HepG2 (cell line): ENCODE data around the gene TMX1. TPM values are rescaled to one million over a fixed set of nuclear protein-coding genes. Genes with fewer than 3 reads are reported as not detected.

Experiments used
- ATAC-seq: fragments of 200-7000 bp; cut with Tn5 transposase; 3 replicates; pipeline ENCODE4 v1.9.1; 2020; ENCODE audit warnings: mild to moderate bottlenecking, moderate library complexity
- BruUV-seq: library from RNA; stranded (reverse); fragments of 400-500 nt; replicated peaks from 2 replicates; lab custom pipeline; 2021; lab: Mats Ljungman, UMichigan
- CTCF ChIA-PET: fragments of 300-600 bp; formaldehyde crosslinking; extraction: SDS; loops from one replicate; lab custom pipeline; 2021; ENCODE audit warnings: low total read pairs, inconsistent platforms, low intra/inter-chr PET ratio; lab: Yijun Ruan, JAX
- POLR2A ChIA-PET: fragments of 350-600 bp; sonication (Branson Sonifier 250); formaldehyde crosslinking; loops from one replicate; lab custom pipeline; 2020; ENCODE audit warnings: antibody characterized with exemption, inconsistent platforms; lab: Yijun Ruan, JAX
- DNase-seq: peaks from one replicate; pipeline ENCODE4 v3.0.0-alpha.2; 2015; ENCODE audit warnings: low spot score
- FAIRE-seq: peaks from 3 replicates; lab custom pipeline; 2011; peaks lifted over from hg19 to GRCh38; lab: Jason Lieb, UNC
- H2AFZ ChIP-seq: one replicate; pipeline ENCODE4 v1.6.1; 2011; ENCODE audit warnings: low read length, inconsistent platforms
- H3K27ac ChIP-seq: fragments of 300-600 bp; 3 replicates; pipeline ENCODE4 v1.8.0; 2011; ENCODE audit warnings: mixed run types, mild to moderate bottlenecking, mixed read lengths, low read length, inconsistent platforms; ENCODE audit not compliant: insufficient read depth; ENCODE audit errors: extremely low read length
- H3K27me3 ChIP-seq, 2 experiments: fragments of 200-600 bp in 1 of 2; 2 replicates in 1 of 2; 3 replicates in 1 of 2; pipeline versions ENCODE4 v1.6.0 to v1.8.0; 2011; ENCODE audit warnings: low read length in 2 of 2, mild to moderate bottlenecking in 2 of 2, moderate library complexity in 2 of 2, inconsistent platforms in 1 of 2; ENCODE audit not compliant: insufficient read depth in 2 of 2, control insufficient read depth in 1 of 2
- H3K36me3 ChIP-seq, 2 experiments: fragments of 200-600 bp in 1 of 2; replicated peaks in 1 of 2; 2 replicates in 1 of 2; 3 replicates in 1 of 2; pipeline versions ENCODE4 v1.5.1 to v1.8.0; 2011; ENCODE audit warnings: low read length in 2 of 2, inconsistent platforms in 1 of 2; ENCODE audit not compliant: insufficient read depth in 2 of 2, control insufficient read depth in 1 of 2
- H3K4me1 ChIP-seq: 2 replicates; pipeline ENCODE4 v1.5.1; 2012; ENCODE audit warnings: low read length, inconsistent platforms; ENCODE audit not compliant: insufficient read depth
- H3K4me2 ChIP-seq: 2 replicates; pipeline ENCODE4 v1.6.0; 2011; ENCODE audit warnings: low read depth, low read length, inconsistent platforms
- H3K4me3 ChIP-seq, 3 experiments: fragments of 200-600 bp in 1 of 3; sonication (generic), shearing (Covaris generic) in 1 of 3; replicated peaks in 1 of 3; 2 replicates each; pipeline ENCODE4 v1.5.1; 2011 to 2016; ENCODE audit warnings: low read length in 3 of 3, inconsistent platforms in 2 of 3, low read depth in 2 of 3, mild to moderate bottlenecking in 2 of 3, control low read depth in 1 of 3, mixed read lengths in 1 of 3; ENCODE audit not compliant: insufficient read depth in 1 of 3
- H3K79me2 ChIP-seq: one replicate; pipeline ENCODE4 v1.6.1; 2011; ENCODE audit warnings: low read length, inconsistent platforms; ENCODE audit not compliant: insufficient read depth
- H3K9ac ChIP-seq: 2 replicates; pipeline ENCODE4 v1.6.0; 2011; ENCODE audit warnings: mild to moderate bottlenecking, low read depth, low read length, inconsistent platforms; ENCODE audit not compliant: insufficient read depth
- H3K9me3 ChIP-seq: 2 replicates; pipeline ENCODE4 v1.5.1; 2012; ENCODE audit warnings: mild to moderate bottlenecking, low read length
- H4K20me1 ChIP-seq: 2 replicates; pipeline ENCODE4 v1.6.0; 2011; ENCODE audit warnings: inconsistent platforms, mild to moderate bottlenecking, low read length, moderate library complexity; ENCODE audit not compliant: insufficient read depth
- ATF4 ChIP-seq, 2 experiments: fragments of 450-650 bp in 1 of 2; sonication (generic) in 1 of 2; formaldehyde crosslinking; IDR thresholded peaks; 2 replicates each; pipeline versions ENCODE4 v1.5.0 to v1.8.0; 2020 to 2022; ENCODE audit warnings: mild to moderate bottlenecking in 1 of 2, missing genetic modification reagents in 1 of 2
- CCDC6 ChIP-seq: sonication (generic); formaldehyde crosslinking; IDR thresholded peaks from 2 replicates; pipeline ENCODE4 v1.8.1; 2022; ENCODE audit warnings: mild to moderate bottlenecking, missing genetic modification reagents, moderate library complexity
- FOXO4 ChIP-seq: sonication (generic); formaldehyde crosslinking; conservative IDR thresholded peaks from 2 replicates; pipeline ENCODE4 v1.8.1; 2023; ENCODE audit warnings: missing genetic modification reagents
- GFI1 ChIP-seq: sonication (generic); formaldehyde crosslinking; IDR thresholded peaks from 2 replicates; pipeline ENCODE4 v1.5.0; 2020; ENCODE audit warnings: missing genetic modification reagents, mild to moderate bottlenecking, borderline replicate concordance
- IKZF1 ChIP-seq: fragments of 450-650 bp; IDR thresholded peaks from 2 replicates; pipeline ENCODE4 v1.7.1; 2016
- KDM4B ChIP-seq: sonication (generic); formaldehyde crosslinking; IDR thresholded peaks from 2 replicates; pipeline ENCODE4 v1.4.0; 2020; ENCODE audit warnings: missing genetic modification reagents
- LRRFIP1 ChIP-seq: sonication (generic); formaldehyde crosslinking; conservative IDR thresholded peaks from 2 replicates; pipeline ENCODE4 v1.4.0; 2020; ENCODE audit warnings: missing genetic modification reagents
- MLX ChIP-seq: IDR thresholded peaks from 2 replicates; pipeline ENCODE4 v1.6.1; 2016
- PHF5A ChIP-seq: IDR thresholded peaks from one replicate; pipeline ENCODE4 v1.6.1; 2018; ENCODE audit warnings: low read depth, missing genetic modification reagents; ENCODE audit not compliant: unreplicated experiment
- ZBTB21 ChIP-seq: sonication (generic); formaldehyde crosslinking; IDR thresholded peaks from 2 replicates; pipeline ENCODE4 v1.4.0; 2020; ENCODE audit warnings: missing genetic modification reagents
- ZNF33A ChIP-seq: sonication (generic); formaldehyde crosslinking; IDR thresholded peaks from 2 replicates; pipeline ENCODE4 v1.5.1; 2020; ENCODE audit warnings: missing genetic modification reagents, mild to moderate bottlenecking, moderate library complexity, borderline replicate concordance
- ZNF564 ChIP-seq: sonication (generic); formaldehyde crosslinking; IDR thresholded peaks from 2 replicates; pipeline ENCODE4 v1.8.1; 2023; ENCODE audit warnings: mild to moderate bottlenecking, missing genetic modification reagents
- ZNF740 ChIP-seq: sonication (generic); formaldehyde crosslinking; IDR thresholded peaks from 2 replicates; pipeline ENCODE4 v1.4.0; 2020; ENCODE audit warnings: missing genetic modification reagents
- ZNF850 ChIP-seq: sonication (generic); formaldehyde crosslinking; conservative IDR thresholded peaks from 2 replicates; pipeline ENCODE4 v1.9.0; 2021; ENCODE audit warnings: mild to moderate bottlenecking, missing genetic modification reagents
- WGBS: methylation state at CpG from one replicate; pipeline ENCODE4 v1.1.6; 2017; ENCODE audit warnings: low lambda C conversion rate; 5-methylcytosine and 5-hydroxymethylcytosine counted together
- in situ Hi-C: cut with HindIII; loops from 2 replicates; pipeline ENCODE4 v1.10.0; 2017; ENCODE audit warnings: low pct_unique_long_range_greater_than_20kb; ENCODE audit not compliant: extremely low pct_ligation_motif_present
- intact Hi-C: fragments of 100-400 bp; cut with micrococcal nuclease; formaldehyde crosslinking; loops from one replicate; pipeline ENCODE4 v1.10.0; 2022; ENCODE audit not compliant: unreplicated experiment
- polyA plus RNA-seq, 8 experiments: library from polyadenylated mRNA; depleted of rRNA in 3 of 8; stranded (reverse) in 7 of 8; unstranded in 1 of 8; fragments of >200 nt; fragmentation: Illumina TruSeq in 4 of 8; extraction: Trizol in 4 of 8; gene quantifications; 2 replicates each; pipeline versions ENCODE4 v1.2.1 to v1.2.3, GENCODE V29; 2011 to 2016; ENCODE audit warnings: low read depth in 4 of 8, missing spikeins in 1 of 8, mixed read lengths in 1 of 8; ENCODE audit not compliant: insufficient read depth in 1 of 8
- total RNA-seq, 5 experiments: library from RNA; depleted of rRNA; stranded (reverse); fragments of >200 nt; fragmentation: Illumina TruSeq; extraction: Trizol; gene quantifications; 2 replicates each; pipeline ENCODE4 v1.2.3, GENCODE V29; 2016; ENCODE audit warnings: low read depth in 1 of 5

TMX1 gene
- total and polyA plus RNA-seq, 2 of the 13 experiments (the other 11 are each of a cell fraction or from before 2014, with no cell fraction given) = 23.0 to 56.8 TPM

GRCh38 chr14:51203881-51204280, 36.2 kb upstream of the TMX1 start:
- ChIA-PET POLR2A (no interaction called here), CTCF (no interaction called here)
- no CpG with 5 or more reads among the region's 3 CpGs for WGBS
- Histone ChIP-seq H3K4me2 (no peak overlapping the region), H3K36me3 (no peaks in the 10 kb centered on the region), H3K79me2 (no peaks in the 10 kb centered on the region), H3K9me3 (no peaks in the 10 kb centered on the region), H2AFZ (no peak overlapping the region), H3K27me3 (no peaks in the 10 kb centered on the region), H3K9ac (no peak overlapping the region), H4K20me1 (no peaks in the 10 kb centered on the region), H3K4me3 (no peak overlapping the region), H3K27ac (no peak overlapping the region), H3K4me1 (no peaks in the 10 kb centered on the region)
- DNase-seq (no peak), FAIRE-seq (no peak), ATAC-seq (no peak)
- in situ Hi-C loops = no loop called here
- intact Hi-C loops = no loop called here
- no peak for TF ChIP-seq FOXO4 (CRISPR knock-in tag)
- no TSS peak for BruUV-seq

- H3K4me2 ChIP-seq = no peak overlapping the region
- no peaks in the 10 kb centered on the region for H3K4me1 ChIP-seq
- intact Hi-C loops (no loop called here), in situ Hi-C loops (no loop called here)
- H3K9me3 ChIP-seq = no peaks in the 10 kb centered on the region
- no peak overlapping the region for H3K27ac ChIP-seq
- H4K20me1 ChIP-seq = no peaks in the 10 kb centered on the region
- H3K79me2 ChIP-seq = no peaks in the 10 kb centered on the region
- POLR2A ChIA-PET = no interaction called here
- no peak overlapping the region for H2AFZ ChIP-seq
- no TSS peak for BruUV-seq
- FAIRE-seq = no peak
- WGBS = 37% methylated on average over 5 of the region's 6 CpGs
- H3K9ac ChIP-seq = no peak overlapping the region
- DNase-seq = no peak
- no peaks in the 10 kb centered on the region for H3K27me3 ChIP-seq
- ATAC-seq = no peak
- CTCF ChIA-PET = no interaction called here
- H3K4me3 ChIP-seq = no peak overlapping the region
- H3K36me3 ChIP-seq = no peaks in the 10 kb centered on the region
- no peak for TF ChIP-seq PHF5A
- TF ChIP-seq CCDC6 (CRISPR knock-in tag) = no peak
- no peak for TF ChIP-seq IKZF1
- no peak for TF ChIP-seq MLX (CRISPR knock-in tag)
- TF ChIP-seq KDM4B (CRISPR knock-in tag) = no peak
- TF ChIP-seq GFI1 (CRISPR knock-in tag) = no peak
- no peak for TF ChIP-seq ZNF850 (CRISPR knock-in tag)
- no peak for TF ChIP-seq ZNF740
- TF ChIP-seq ATF4 (CRISPR knock-in tag; IDR thresholded peaks at IDR 0.05) = no peak
- TF ChIP-seq ZNF564 = no peak
- no peak for TF ChIP-seq ZNF33A (CRISPR knock-in tag)
- no peak for TF ChIP-seq ZBTB21 (CRISPR knock-in tag)
- no peak for TF ChIP-seq LRRFIP1 (CRISPR knock-in tag)
Observed at GRCh38 chr14:51205486-51205885, 34.6 kb upstream of the TMX1 start.
